Measurements from ENCODE around the gene TAS2R1. TPM values are rescaled to one million over a fixed set of nuclear protein-coding genes. Genes with fewer than 3 reads are reported as not detected.

Gene TAS2R1
- total RNA-seq, 2 experiments from 2014 or later: not detected

- ATAC-seq (ENCODE audit: poor library complexity) (no peak), DNase-seq (no peak)
- no peak overlapping the region for H3K27ac Mint-ChIP-seq
- H3K9me3 Mint-ChIP-seq: peaks cover 11% of the 10 kb centered on the region
- peaks cover 0 to 4% of the 10 kb centered on the region in 2 experiments for H3K9me3 ChIP-seq (ENCODE audit: control insufficient read depth in 1 of 2, insufficient read depth in 1 of 2, low read length in 2 of 2)
- H3K4me3 Mint-ChIP-seq: no peak overlapping the region
- no peak for TF ChIP-seq CTCF (IDR thresholded peaks at IDR 0.05)
- ChIA-PET CTCF (no interaction called here), POLR2A (no interaction called here)
- no peaks in the 10 kb centered on the region for H3K4me1 ChIP-seq (ENCODE audit: insufficient read depth, low read length)
- H3K4me3 ChIP-seq (ENCODE audit: low read length): no peak overlapping the region
- H3K27me3 Mint-ChIP-seq: no peaks in the 10 kb centered on the region
- no peaks in the 10 kb centered on the region for H3K4me1 Mint-ChIP-seq (ENCODE audit: low read depth)
- no peak overlapping the region for H3K27ac ChIP-seq (ENCODE audit: low read depth in 1 of 2, low read length in 2 of 2)
- intact Hi-C loops (cut with DNase I, micrococcal nuclease): no loop called here
- no peaks in the 10 kb centered on the region for H3K36me3 ChIP-seq (ENCODE audit: insufficient read depth, low read length)
- H3K27me3 ChIP-seq (ENCODE audit: control insufficient read depth in 1 of 2, insufficient read depth in 2 of 2, low read length in 2 of 2): no peaks in the 10 kb centered on the region
- H3K36me3 Mint-ChIP-seq (ENCODE audit: low read depth): no peaks in the 10 kb centered on the region
Observed at GRCh38 chr5:9605041-9605838, 24.9 kb downstream of the TAS2R1 start.

GRCh38 chr5:9604416-9604815, 25.7 kb downstream of the TAS2R1 start:
- Mint-ChIP-seq H3K4me3 (no peak overlapping the region), H3K4me1 (ENCODE audit: low read depth) (no peaks in the 10 kb centered on the region), H3K9me3 (peaks cover 11% of the 10 kb centered on the region), H3K36me3 (ENCODE audit: low read depth) (no peaks in the 10 kb centered on the region), H3K27ac (no peak overlapping the region), H3K27me3 (no peaks in the 10 kb centered on the region)
- no peaks in the 10 kb centered on the region for H3K36me3 ChIP-seq (ENCODE audit: insufficient read depth, low read length)
- no peak overlapping the region for H3K4me3 ChIP-seq (ENCODE audit: low read length)
- H3K27ac ChIP-seq (ENCODE audit: low read depth in 1 of 2, low read length in 2 of 2): no peak overlapping the region
- H3K9me3 ChIP-seq (ENCODE audit: control insufficient read depth in 1 of 2, insufficient read depth in 1 of 2, low read length in 2 of 2): peaks cover 0 to 7% of the 10 kb centered on the region in 2 experiments
- intact Hi-C loops (cut with DNase I, micrococcal nuclease): no loop called here
- ATAC-seq (ENCODE audit: poor library complexity) (no peak), DNase-seq (no peak)
- POLR2A ChIA-PET: no interaction called here
- CTCF ChIA-PET: no interaction called here
- H3K4me1 ChIP-seq (ENCODE audit: insufficient read depth, low read length): no peaks in the 10 kb centered on the region
- no peak for TF ChIP-seq CTCF (IDR thresholded peaks at IDR 0.05)
- no peaks in the 10 kb centered on the region for H3K27me3 ChIP-seq (ENCODE audit: control insufficient read depth in 1 of 2, insufficient read depth in 2 of 2, low read length in 2 of 2)

GRCh38 chr5:9601055-9601739, 29.0 kb downstream of the TAS2R1 start:
- no peak for TF ChIP-seq CTCF (IDR thresholded peaks at IDR 0.05)
- POLR2A ChIA-PET: no interaction called here
- peaks cover 11% of the 10 kb centered on the region for H3K9me3 Mint-ChIP-seq
- CTCF ChIA-PET: no interaction called here
- H3K4me3 Mint-ChIP-seq: no peak overlapping the region
- no peak overlapping the region for H3K4me3 ChIP-seq (ENCODE audit: low read length)
- H3K27me3 ChIP-seq (ENCODE audit: control insufficient read depth in 1 of 2, insufficient read depth in 2 of 2, low read length in 2 of 2): no peaks in the 10 kb centered on the region
- no peak overlapping the region for H3K27ac Mint-ChIP-seq
- H3K27ac ChIP-seq (ENCODE audit: low read depth in 1 of 2, low read length in 2 of 2): no peak overlapping the region
- intact Hi-C loops (cut with DNase I, micrococcal nuclease): no loop called here
- H3K9me3 ChIP-seq (ENCODE audit: control insufficient read depth in 1 of 2, insufficient read depth in 1 of 2, low read length in 2 of 2): peaks cover 0 to 3% of the 10 kb centered on the region in 2 experiments
- no peak for ATAC-seq (ENCODE audit: poor library complexity)
- H3K36me3 Mint-ChIP-seq (ENCODE audit: low read depth): no peaks in the 10 kb centered on the region
- no peaks in the 10 kb centered on the region for H3K4me1 ChIP-seq (ENCODE audit: insufficient read depth, low read length)
- H3K36me3 ChIP-seq (ENCODE audit: insufficient read depth, low read length): no peaks in the 10 kb centered on the region
- no peaks in the 10 kb centered on the region for H3K27me3 Mint-ChIP-seq
- no peaks in the 10 kb centered on the region for H3K4me1 Mint-ChIP-seq (ENCODE audit: low read depth)
- no peak for DNase-seq
